ENCODE measurements around the gene ARHGEF7.

ARHGEF7 gene

DNA sequence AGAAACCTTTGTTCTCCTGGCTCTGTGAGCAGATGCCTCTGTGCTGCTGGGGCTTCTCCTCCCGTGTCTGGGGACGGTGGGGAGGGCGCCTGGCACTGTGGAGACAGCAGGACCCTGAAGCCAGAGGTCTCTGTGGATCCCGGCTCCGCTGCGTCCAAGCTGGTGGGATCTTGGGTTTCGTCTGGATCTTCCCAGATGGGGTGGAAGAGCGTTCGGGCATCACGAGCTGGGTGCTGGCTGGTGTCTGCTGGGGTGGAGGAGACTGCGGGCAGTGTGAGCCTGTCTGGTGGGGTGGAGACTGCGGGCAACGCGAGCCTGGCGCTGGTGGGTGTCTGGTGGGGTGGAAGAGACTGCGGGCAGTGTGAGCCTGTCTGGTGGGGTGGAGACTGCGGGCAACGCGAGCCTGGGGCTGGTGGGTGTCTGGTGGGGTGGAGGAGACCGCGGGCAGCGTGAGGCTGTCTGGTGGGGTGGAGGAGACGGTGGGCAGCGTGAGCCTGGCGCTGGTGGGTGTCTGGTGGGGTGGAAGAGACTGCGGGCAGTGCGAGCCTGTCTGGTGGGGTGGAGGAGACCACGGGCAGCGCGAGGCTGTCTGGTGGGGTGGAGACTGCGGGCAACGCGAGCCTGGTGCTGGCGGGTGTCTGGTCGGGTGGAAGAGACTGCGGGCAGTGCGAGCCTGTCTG lies 211.0 kb downstream of the ARHGEF7 start:
- DNase-seq = no peak

DNA sequence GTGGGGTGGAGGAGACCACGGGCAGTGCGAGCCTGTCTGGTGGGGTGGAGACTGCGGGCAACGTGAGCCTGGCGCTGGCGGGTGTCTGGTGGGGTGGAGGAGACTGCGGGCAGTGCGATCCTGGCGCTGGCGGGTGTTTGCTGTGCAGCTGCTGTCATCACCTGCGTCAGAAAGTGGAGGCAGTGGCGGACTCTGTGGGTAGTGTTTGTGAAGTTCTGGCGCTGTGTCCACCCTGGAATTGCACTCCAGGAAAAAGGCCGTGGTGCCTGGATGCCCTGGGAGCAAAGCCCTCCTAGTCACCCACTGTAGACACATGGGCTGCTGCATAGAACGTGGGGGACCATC lies 211.5 kb downstream of the ARHGEF7 start:
- no peak for DNase-seq

DNA sequence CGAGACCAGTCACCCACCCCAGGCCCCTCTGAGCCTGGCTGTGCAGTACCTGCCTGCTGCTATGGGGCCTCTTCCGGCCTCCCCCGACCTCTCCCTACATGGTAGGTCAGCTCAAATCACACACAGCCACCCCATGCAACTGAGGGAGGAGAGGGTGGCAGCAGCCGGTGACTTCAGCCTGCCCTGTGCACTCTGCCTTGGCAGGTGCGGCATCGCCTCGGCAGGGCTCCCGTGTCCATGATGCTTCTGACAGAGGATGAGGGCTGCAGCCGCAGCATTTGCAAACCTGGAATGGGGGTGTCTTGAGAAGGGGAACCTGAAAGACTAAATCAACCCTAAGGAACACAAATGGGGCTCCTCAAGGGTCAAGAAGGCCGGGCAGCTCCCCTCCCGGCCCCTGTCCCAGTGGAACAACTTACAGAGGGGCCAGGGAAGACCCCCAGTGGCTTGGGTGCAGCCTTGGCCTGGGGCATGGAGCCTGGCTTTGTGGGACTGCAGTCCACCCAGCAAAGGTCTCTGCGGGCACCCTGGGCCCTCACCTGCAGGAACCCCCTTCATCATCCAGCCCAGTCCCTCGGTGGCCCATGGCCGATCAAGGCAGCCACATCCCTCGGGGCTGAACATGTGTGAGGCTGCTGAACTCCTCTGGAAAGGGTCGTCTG lies 212.0 kb downstream of the ARHGEF7 start:
- no peak for DNase-seq

DNA sequence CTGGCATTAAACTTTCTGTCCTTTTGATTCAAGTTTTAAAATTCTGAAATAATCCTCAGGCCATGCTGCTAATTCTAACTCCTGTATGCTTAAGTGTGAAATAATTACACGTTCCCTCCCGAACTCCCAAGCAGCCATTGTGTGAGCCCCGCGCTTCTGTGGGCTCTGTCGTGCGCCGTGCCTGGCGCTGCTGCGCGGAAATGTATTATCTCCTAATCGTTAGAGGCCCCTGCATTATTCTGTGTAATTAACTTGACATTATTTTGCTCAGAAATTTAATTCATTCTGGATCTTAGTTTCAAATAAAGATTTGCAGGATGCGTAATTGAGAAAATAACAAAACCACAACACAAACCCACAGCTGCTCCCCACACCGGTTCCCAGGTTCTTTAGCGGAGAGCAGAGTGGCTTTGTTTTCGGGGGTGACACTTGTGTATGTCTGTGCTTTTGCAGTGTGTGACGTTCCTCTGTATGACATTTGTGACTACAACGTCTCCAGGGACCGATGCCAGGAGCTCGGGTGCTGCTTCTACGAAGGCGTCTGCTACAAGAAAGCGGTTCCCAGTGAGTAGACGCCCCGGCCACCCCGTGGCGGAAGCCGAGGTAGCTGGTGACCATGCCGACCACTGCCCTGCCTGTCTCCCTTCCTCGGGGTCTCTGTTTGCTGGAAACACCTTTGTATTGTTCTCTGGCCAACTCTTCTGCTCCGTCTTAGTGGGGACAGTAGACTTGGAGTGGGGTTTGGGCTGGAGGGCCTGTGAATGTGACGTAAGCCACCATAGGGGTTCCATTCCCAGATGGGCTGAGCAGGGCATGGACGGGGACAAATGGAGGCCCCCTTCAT lies 212.8 kb downstream of the ARHGEF7 start:
- DNase-seq = no peak

DNA sequence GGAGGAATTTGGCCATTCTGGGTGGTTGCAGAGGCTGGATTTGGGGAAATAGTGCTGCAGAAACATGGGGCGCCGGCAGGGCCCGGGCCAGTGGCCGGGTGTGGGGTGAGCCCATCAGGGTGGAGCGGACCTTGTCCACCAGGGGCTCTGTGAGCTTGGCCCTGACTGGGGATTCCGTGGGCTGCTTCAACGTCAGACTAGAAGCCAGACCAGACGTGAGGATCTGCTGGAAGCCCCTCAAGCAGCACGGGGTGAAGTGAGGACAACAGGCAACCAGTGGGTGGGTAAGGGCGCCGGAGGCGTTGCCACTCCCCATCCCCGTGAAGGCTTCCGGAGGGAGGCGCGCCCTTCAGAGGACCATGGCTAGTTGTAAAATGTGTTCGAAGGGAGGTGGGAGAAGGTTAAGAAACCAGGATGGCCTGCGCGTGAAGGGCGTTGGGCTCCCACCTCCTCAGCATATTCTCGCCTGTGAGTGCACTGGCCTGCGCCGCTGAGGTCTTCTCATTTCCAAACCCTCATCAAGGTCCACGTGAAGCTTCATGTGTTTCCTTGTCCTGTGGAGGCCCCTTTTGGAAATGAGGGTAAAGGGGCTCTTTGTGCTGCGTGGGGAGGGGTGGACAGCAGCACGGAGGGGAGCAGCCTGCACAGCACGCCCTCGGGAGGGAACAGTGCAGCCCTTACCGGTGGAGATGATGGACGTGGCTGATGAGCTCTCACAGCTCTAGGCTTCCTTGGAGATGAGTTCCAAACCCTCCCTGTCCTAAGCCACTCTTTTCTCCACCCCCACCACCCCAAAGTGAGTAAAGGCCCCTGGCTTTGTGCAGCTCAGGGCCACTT lies 213.7 kb downstream of the ARHGEF7 start:
- no peak for DNase-seq

DNA sequence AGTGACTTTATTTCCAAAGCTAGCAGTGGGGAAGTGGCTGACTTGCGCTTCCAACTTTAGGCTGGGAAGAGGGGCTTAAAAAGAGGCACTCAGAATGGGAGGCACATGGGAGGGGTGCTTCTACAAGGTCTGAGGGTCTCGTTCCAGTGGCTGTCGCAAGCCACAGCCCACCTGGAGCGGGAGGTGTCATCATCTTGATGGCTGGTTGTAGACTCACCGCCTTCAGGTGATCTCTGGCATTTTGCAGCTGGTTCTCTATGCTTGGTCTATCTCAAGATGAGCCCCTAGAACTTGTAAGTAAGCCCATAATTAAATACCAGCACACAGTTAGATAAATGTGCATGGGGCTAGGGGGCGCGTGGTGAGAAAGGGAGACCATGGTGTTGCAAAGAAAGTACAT lies 214.5 kb downstream of the ARHGEF7 start:
- no peak for DNase-seq

DNA sequence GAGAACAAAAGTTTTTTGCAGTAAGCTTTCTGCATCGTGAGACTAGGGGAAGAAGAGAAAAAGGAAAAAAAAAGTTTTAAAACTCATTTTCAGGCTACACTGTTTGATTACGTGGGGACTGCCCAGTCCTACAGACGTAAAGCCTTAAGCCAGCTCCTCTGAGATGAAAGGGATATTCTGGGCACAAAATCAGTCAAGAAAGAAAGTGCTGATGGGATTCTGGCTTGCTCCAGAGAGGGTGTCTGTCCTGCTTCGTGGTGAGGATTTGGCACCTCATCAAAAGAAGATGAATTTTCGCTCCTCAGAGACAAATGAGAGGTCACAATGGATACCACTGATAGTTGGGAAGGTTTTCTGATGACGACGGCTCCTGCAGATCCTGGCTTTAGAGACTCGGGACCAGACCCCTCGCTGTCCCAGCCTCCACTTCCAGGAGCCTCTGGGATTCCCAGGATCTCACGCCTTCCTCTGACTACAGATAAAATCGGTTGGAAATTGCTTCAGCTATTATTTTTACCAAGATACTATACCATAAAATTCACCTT lies 215.0 kb downstream of the ARHGEF7 start:
- DNase-seq = no peak

DNA sequence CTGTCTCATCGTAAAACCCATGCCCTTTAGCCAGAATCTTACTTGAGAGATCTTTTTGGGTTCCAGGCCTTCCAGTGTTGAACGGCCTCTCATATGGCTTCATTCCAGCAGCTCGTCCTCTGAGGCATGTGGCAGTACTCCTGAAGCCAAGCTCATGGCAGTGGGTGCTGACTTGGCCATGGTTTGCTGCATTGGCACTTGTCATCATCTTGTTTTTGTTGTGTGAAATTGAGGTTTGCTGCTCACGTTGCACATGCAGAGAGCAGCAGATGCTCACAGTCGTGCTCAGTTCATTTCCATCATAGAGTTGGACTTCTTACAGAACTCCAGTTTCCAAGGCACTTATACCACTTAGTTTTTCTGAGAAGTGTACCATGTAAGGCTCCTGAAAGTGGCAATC lies 220.2 kb downstream of the ARHGEF7 start:
- DNase-seq = no peak

DNA sequence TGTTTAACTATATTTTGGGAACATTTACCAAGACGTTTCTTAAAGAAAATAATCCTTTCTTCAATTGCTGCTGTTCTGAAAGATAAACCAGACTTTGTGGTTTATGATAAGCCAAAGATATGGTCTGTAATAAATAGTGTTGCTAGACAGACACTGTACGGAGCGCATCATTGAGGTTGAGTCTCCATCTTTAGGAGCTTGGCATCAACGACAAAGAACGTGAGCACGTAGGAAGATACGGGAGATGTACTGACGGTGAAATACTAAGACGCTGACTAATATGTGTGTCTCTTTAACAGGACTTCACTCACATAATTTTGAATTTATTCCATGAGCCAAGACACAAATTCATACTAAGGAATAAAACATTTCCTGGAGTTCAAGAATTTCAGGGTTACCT lies 221.6 kb downstream of the ARHGEF7 start:
- no peak for DNase-seq

DNA sequence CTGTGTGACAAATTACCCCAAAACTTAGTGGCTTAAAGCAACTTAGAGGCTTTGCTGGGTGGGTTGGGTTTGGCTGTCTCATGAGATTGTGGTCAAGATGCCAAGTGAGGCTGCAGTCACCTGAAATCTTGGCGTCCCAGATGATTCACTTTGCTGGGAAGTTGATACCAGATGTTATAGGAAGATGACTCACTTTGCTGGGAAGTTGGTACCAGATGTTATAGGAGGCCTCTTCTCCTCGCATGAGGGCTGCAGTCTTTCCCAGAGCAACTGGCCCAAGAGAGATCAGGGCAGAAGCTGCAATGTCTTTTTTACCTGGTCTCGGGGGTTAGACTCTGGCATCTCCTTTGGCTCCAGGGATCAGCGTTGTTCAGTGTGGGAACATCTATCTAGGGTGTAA lies 222.1 kb downstream of the ARHGEF7 start:
- DNase-seq = no peak

DNA sequence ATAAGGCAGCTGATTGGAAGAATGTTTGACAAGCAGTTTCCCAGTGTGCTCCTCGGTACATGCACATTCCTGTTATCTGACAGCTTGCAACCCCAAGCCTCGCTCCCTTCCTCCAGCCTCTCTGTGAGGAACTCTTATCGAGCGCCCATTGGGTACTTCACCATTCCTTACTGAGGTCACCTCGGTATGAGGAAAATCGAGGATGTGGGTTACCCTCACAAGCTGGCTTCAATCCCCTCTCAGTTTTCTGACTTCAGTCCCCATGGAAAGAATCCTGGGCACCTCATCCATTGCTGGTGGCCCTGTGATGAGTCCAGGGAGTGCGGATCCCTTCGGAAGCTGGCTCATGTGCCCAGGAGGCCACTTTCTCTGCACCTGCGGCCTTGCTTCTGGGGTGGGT lies 222.6 kb downstream of the ARHGEF7 start:
- no peak for DNase-seq

DNA sequence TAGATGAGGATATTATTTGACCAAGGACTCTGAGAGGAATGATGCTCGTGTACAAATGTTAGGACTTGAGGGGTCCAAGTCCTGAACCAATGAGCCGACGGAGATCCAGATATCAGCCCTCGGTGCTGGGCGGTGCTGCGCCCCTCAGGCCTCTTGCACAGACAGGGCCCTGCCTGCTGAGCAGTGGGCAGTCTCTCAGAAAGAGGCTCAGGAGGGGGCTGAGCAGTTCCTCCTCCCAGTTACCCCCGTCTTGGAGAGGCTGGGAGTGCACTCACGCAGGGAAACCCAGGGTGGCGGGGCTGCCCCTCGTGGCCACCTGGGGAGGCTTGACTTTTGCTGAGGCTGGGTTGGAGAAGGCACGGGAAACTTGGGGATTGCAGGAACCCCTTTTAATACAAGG lies 223.7 kb downstream of the ARHGEF7 start:
- DNase-seq = no peak

DNA sequence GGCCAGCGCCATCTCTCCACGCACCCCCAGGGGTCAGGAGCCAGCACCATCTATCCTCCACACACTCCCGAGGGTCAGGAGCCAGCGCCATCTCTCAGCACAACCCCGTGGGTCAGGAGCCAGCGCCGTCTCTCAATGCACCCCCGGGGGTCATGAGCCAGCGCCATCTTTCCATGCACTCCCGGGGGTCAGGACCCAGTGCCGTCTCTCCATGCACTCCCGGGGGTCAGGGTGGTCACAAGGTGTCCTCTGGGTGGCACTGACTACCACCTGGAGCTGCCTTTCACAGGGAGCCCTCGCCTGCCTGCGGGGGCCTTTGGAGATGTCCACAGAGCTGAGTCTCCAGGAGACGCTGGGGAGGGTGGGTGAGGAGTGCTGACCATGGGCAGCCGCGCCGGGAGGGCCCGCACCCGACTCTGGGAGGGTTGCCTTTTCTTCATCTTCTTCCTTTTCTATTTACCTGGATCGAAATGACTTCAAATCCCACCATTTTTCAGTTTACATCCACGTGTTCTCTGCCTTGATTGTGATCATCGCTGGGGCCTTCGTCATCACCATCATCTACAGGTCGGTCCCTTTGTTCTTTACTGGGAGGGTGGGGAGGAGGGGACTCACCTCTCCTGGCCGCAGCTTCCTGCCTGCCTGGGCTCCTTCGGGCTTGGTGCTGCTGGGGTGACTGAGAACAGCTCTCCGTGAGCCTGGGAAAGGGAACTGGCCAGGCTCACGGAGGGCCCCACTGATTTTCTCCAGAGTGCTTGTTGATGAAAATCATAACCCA lies 224.4 kb downstream of the ARHGEF7 start:
- DNase-seq = no peak

DNA sequence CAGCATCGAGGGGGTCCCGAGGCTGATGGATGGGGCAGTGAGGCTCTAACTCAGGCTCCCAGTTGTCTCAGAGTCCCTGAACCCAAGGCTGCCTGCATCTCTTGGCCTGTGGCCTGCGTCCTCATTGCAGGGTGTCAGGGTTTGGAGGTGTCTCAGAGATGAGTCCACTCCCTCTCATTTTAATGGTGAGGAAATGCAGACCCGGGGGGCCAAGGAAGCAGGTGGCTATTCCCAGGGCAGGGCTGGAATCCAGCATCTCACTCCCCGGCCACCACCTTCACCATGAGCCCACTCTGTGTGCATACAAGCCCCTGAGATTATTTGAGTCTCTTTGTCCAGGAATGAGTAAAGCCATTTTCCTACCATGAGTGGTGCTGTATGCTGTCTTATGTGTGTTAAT lies 226.8 kb downstream of the ARHGEF7 start:
- DNase-seq = no peak

DNA sequence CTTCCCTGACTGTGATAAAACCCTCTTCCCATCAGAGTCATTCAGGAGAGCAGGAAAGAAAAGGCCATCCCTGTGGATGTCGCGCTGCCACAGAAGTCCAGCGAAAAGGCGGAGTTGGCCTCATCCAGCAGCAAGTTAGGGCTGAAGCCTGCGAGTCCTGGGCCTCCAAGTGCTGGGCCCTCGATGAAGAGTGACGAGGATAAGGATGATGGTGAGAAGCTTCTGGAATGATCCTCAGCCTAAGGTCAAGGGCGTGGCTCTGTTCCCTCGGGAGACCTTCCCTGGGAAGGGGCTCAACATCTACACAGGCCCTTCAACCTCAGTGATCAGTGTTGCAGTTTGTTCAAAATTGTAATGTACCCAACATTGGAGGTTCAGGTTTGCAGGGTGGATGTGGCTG lies 227.6 kb downstream of the ARHGEF7 start:
- no peak for DNase-seq

DNA sequence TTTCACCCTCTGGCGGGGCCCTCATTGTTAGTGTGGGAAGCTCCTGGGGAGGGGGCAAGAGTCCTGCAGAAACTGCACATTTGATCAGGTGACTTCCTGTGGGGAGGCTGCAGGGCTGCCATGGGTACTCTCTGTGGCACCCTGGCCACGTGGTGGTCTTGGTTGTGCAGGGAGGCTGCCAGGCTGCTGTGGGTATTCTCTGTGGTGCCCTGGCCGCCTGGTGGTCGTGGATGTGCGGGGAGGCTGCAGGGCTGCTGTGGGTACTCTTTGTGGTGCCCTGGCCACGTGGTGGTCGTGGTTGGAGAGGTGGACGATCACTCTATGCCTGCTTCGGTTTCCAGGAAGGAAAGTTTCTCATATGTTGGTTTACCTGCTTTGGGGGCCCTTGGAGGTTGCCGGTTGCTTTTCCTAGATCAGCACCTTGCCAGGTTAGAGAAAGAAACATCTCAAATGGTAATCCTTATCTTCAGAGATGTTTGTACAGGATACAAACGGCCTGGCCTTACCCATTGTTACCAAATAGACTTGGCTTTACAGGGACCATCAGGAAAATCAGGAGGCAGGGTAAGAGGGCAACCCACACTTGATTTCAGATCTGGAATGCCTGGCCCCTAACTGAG lies 228.2 kb downstream of the ARHGEF7 start:
- no peak for DNase-seq

DNA sequence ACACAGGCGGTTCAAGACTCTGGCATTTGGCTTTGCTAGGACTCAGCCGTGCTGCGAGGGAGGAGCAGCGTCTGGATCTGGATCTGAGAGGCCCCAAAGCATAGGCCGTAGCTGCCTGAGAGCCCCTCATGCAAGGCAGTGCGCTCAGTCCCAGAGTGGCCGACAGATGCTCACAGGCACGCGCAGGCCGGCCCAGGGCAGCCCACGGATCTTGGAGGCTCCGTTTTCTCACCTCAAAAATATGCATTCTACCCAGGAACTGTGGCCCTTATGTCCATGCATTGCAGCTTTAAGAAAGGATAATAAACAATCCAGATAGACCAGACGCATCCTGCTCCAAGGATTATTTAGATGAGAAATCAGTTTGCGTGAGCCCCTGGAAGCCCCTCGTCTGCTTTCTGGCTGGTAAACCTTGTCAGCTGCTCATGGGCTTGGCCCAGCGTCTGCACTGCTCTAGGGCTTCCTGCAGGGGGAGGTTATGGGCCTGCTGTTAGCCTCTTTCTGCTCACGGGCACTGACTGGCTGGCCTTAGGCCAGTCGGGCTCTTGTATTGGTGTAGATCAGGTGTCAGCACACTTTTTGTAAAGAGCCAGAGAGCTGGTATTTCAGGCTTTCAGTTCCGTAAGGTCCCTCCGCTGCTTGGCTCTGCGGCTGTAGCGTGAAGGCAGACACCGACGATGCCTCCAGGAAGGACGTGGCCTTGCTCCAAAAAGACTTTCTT lies 229.5 kb downstream of the ARHGEF7 start:
- no peak for DNase-seq

DNA sequence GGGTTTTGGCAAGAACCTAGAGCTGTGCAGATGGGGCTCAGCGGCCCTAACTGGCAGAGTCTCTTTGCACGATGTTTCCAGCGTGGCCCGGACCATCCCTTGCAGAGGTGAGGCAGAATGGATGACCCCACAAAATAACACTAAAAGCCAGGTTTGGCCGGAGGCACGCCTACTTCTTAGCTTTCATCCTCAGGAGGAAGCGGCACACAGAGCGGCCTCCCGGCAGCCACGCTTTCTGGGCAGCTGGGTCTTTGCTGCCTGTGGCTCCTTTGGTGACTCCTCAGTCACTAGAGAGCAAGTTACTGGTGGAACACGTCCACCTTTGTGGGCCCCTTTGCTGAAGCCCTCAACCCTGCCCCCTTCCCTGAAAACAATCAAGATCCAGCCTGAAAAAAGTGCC lies 230.6 kb downstream of the ARHGEF7 start:
- no peak for DNase-seq

DNA sequence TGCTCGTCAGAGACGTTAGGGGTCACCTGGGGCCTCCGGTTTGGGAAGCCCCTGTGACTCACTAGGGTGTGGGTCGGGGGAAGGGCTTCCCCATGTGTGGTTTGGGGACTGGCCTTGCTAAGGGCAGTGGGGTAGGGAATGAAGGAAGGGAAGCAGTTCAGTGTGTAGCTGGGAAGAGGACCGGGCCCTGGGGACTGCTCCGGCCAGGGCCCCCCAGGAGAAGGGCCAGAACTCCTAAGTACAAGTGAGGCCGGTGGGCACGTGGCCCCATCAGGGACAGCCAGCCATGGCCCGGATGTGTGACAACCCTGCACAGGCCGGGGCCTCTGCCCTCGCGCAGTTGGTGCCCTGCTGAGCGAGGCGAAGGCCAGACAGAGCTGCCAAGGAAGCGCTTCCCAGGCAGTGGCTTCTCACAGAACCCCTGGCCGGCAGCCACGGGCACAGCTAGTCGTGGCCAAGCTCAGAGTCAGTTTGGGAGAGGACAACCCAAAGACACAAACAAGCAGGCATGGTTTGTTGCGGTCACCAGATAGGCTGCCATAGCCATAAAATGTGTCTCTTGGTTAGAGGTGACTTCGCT lies 231.1 kb downstream of the ARHGEF7 start:
- DNase-seq = no peak

DNA sequence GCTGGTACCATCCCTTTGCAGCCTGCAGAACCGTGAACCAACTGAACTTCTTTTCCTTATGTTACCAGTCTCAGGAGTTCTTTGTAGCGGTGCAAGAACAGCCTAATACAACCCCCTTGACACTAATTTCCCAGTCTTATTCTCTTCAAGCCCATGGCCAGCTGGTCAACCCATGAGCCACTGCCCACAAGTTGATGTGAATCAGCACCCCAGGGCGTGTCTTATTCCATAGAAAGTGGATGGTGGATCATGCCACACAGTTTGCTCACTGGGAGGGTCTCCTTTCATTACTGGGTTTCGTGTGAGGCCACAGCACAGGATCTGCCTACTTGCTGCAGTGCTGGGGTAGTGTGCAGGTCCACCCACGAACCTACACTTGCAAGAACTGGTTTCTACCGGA lies 232.3 kb downstream of the ARHGEF7 start:
- no peak for DNase-seq

Data from right kidney (tissue), 1 donor.